HG02798 (cell line): ENCODE results near the gene BRD4.

ENCODE experiments used
- ATAC-seq: cut with Tn5 transposase; IDR thresholded peaks from one replicate; pipeline ENCODE4 v1.9.1; 2021; ENCODE audit warnings: mild to moderate bottlenecking; ENCODE audit not compliant: unreplicated experiment, poor library complexity

The BRD4 gene

DNA sequence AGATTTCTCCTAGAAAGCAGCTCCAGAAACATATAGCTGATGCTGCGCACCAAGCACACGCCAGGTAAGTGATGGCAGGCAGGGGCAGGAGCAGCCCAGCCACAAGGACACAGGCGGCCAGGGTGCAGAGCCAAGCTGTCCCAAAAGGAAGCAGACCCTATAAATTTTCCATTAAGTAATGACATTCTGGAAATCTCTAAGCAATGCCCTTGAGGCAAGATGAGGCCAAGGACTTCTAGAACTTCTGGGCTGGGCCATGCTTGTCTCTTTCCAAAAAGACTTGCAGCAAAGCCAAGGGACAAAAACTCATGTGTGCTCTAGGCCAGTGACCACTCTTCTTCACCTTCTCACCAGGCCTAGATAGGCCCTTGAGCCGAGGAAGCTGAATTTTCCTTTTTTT is 57.9 kb downstream of the BRD4 start:
- no peak for ATAC-seq

DNA sequence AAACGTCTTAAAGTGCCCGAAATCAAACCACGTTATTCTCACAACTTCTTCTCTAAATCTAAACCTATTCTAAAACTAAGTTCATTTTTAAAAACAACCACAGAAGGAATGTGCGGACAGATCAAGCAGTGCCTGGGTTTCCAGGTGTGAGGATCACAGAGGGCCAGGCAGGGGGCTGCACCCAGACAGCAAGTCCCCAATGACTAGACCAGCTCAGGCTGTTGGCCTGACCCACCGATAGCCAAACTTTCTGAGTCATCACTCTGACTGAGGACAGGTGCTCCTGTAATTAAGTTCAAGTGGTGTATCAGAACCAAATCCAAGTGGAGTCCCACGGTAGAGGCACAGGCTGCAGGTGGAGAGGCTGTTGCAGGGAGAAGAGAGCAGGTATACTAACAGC is 62.5 kb downstream of the BRD4 start:
- ATAC-seq: no peak

DNA sequence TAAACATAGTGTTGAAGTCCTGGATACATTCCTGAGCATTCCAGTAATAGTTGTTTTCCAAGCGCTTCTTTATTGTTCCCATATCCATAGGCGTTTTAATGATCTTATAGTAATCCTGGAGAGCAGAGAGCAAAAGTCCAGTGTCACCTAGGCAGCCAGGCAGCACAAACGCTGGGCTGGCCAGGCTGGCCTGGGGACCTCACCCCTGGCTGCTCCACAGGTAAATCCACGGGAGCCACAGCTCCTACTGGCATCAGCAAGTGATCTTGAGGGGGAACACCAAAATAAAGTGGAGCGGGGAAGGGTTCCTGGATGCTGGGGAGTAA is 63.4 kb downstream of the BRD4 start:
- no peak for ATAC-seq

DNA sequence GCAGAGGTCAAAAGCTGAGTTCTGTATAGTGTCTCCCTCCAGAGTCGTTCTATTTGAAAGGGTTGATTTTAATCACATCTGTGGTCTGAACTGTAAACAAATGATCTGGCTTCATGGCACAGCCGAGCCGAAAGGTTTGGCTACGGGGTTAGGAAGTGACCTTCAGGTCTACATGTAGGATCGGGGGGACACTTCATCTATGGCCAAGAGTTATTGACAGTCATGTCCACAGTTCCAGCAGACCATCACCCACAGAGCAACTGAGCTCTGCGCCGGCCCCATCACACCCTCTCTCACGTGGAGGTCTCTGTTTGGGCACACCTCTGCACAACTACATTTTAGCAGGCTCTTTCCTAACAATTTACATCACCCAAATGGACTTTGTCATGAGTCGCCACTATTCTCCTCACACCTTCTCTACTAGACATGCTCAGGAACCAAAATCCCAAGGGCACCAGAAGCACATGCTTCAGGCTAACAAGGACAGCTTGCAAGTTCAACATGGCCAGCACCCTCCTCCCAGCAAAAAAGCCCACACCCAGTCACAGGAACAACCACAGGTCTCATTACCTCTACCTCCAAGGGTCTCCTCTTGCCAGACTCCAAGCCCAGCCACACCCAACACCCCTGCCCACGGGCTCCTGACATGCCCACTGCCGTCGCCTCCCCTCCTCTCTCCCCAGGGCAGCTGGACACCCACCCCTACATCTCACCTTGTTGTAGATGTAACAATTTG is 64.0 kb downstream of the BRD4 start:
- ATAC-seq: no peak

DNA sequence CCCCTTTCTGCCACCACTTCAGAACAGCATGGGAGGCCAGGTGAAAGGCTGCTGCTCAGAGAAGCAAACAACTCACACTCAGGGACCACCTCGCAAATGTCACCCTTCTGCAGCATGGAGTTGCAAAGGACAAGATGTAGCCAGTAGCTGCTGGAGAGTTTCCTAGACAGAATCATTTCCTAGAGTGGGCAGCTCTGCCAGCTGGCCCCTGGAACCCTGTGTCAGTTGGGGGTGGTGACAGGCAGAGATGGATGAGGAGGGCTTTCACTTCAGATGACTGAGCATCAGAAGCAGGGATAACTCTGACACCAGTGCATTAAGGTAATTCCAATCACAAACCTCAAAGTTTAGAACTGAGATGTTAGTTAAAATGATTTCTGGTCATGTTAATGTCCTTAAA is 65.7 kb downstream of the BRD4 start:
- no peak for ATAC-seq

DNA sequence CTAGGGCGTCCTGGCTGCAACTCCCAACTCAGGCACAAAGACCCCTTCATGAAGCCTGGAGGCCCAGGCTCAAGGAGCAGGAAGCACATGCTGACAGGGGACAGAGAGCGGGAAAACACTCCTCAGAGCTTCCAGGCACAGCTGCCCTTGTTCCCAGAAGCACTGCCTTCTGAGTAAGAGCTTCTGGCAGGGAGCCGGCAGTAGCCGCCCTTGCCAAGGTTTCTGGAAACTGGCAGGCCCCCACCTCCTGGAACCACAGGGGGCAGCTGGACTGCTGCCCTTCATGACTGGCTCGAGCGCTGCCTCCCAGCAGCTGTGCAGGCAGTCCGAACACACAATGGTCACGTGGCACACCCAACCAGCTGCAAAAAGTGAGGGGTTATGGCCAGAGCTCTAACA is 66.5 kb downstream of the BRD4 start:
- no peak for ATAC-seq

DNA sequence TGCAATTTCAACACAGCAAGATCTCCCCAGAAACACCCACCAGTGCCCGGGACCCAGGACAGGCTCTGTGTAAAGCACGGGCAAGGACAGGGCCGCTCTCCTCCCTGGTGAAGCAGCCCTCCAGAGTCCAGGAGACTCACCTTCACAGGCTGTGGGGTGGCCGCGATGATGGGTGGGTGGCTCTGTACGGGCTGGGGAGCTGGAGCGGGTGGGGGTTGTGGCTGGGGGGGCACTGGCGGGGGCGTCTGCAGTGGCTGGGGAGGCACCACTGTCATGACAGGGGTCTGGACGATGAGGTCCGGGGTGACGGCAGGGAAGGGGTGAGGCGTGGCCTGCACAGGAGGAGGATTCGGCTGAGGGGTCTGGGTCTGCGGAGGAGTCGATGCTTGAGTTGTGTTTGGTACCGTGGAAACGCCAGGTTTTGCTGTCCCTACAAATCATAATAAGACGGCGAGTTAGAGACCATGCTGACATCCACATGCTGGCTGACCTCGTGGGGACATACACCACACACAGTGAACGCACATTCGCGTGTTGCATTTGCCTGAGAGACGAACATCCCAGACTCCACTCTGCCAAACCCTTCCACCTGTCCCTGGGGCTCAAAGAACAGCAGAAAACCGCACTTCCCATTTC is 67.0 kb downstream of the BRD4 start:
- no peak for ATAC-seq

DNA sequence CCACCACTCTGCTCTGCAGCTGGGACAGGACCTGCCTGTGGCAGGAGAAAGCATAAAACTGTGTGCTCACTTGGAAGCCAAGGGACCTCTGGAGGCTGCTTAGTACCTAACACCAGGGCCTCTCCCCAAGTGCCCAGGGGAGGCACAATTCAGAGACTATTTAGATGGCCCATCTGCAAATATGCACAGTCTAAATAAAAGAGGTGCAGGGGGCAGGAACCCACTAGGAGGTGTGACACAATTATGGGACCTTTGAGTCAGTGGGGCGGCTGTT is 67.5 kb downstream of the BRD4 start:
- no peak for ATAC-seq

DNA sequence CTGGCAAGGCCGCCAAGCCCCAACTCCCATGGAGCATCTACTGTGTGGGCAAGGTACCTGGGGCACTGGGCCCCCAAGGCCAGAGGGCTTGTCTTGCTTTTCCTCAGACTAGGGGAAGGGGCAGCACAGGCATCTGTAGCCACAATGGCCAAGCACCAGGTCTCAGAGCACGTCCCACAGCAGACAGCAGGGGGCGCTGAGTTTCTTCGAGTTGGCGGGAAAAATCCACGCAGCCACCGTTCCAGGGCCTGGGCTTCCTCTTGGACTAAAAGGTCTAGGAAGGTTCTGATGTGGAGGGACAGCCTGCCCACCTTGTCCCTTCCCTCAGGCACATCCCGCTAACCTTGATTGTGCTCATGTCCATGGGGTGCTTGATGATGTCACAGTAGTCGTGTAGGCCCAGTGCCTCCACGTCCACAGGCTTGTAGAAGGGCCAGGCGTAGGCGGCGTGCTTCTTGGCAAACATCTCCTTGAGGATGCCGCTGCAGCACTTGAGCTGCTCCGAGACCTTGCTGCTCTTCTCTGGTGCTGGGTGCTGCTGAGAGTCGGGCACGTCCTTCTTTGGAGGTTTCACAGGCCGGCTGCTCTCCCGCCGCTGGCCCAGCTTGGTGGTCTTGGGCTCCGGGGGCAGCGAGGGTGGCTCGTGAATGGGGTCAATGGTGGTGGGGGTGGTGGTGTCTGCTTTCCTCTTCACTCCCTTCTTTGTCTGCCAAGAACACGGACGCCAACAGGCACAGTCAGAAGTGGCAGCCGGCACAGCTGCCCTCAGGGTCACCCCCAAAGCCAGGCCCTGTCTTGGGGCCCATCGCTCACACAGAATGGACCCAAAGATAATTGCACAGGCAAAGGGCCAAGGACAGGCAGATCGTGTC is 68.0 kb downstream of the BRD4 start:
- ATAC-seq: no peak

DNA sequence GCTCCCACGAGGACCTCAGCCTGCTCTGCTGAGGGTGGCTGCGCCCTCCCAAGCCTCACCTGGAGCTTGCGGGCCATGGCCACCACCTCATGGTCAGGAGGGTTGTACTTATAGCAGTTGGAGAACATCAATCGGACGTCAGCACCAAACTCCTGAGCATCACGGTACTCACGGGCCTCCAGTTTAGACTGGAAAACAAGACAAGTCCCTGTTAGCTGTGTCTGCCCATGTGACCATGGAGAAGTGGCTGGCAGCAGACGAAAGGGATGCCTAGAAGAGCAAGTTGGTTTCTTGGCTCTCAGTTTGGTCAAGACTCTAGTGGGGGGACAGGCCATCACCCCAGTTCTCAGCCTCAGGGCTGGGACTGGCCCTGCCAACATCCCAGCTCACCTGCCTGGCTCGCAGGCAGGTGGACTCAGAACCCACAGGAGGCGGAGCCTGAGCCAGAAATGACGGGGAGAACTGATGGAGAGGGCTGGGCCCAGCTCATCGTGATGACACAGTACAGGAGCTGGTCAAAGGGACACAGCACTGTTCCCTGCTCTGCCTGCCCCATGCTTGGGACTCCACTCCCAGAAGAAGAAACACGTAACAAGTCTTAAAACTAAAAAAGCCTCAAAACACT is 68.9 kb downstream of the BRD4 start:
- ATAC-seq: no peak

DNA sequence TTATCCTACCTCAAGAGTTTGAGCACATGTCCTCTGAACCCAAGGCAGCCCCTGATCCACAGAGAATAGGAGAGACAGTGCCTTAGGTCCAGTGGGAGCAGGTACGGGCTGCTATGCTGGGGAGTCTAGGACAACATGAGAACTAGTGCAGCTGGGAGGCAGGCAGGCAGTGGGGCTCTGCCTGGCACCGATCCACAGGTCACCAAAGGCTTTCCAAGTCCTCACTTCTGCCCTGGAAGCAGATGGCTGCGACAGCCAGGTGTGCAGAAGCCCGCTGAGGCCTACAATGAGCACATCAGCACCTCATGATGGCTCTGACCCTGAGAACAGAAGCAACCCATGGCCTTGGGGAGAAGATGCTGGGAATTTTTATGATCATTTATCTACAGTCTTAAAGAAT is 70.3 kb downstream of the BRD4 start:
- no peak for ATAC-seq

DNA sequence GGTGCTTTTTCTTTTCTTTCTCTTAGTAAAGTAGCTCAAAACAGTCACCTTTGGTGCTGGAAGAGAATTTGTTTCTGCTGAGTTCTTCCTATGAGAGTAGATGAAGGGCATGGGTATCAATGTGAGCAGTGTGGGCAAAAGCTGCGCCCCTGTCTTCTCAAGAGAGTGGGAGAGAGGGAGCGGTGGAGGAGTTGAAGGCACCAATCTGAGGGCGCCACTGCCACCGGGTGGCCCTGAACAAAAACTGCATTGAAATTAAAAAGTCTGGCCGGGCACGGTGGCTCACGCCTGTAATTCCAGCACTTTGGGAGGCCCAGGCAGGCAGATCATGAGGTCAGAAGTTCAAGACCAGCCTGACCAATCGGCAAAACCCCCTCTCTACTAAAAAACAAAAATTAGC is 71.4 kb downstream of the BRD4 start:
- no peak for ATAC-seq

DNA sequence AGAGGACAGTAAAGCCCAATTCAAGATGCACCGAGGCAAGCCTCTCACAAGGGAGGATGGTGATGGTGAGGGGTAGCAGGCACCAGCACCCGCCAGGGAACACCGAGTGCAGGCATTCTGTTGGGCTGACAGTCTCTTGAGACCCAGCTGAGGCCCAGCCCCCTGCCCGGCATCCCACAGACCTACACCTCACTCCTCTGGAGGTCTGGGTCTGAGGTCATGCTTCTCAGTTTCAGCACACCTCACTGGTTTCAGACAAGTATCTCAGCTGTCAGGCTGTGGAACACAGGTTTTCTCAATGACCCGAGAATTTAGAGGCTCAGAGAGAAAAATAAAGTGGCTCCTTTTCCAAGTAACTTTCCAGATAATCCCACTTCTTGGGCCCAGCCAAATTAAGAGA is 72.4 kb downstream of the BRD4 start:
- no peak for ATAC-seq

DNA sequence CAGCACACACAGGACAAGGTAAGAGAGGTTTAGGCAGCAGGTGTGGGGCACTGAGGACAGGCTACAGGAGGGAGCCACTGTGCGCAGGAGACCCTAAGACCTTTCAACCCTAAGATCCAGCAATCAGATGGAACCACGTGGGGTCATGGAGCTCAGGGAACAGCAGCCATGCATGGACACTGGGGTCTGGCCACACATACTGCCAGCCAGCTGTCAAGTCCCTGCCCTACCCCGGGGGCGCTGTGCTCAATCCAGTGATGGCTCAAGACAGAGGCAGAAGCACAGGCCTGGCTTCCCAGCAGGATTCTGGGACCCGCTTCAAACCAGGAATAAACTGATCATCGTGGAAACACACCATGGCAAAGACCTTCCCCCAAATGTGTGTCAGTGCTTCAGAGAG is 74.6 kb downstream of the BRD4 start:
- ATAC-seq: no peak

DNA sequence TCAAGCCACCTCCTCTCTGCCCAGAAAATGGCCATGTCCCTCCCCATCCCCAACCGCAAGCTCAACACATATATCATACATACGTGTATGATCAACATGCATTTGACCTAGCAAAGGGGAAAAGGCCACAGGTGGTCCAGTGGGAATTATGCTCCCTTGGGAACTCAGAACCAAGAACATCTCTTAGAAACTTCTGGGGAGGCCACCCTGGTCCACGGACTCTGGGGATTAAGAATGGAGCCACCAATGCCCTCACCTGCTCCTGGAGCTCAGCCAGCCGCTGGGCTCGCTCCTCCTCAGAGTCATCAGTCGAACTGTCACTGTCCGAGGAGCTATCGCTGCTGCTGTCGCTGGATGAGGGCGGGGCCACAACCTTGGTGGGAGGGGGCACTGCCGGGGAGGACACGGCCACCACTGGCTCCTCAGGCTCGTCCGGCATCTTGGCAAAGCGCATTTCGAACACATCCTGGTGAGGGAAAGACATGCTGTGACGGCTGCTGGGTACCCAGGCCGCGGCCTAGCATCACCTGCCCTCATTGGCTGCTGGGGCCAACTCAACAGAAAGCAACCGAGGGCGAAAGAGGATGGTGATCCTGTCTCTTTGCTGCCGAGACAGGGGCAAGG is 75.5 kb downstream of the BRD4 start:
- no peak for ATAC-seq

DNA sequence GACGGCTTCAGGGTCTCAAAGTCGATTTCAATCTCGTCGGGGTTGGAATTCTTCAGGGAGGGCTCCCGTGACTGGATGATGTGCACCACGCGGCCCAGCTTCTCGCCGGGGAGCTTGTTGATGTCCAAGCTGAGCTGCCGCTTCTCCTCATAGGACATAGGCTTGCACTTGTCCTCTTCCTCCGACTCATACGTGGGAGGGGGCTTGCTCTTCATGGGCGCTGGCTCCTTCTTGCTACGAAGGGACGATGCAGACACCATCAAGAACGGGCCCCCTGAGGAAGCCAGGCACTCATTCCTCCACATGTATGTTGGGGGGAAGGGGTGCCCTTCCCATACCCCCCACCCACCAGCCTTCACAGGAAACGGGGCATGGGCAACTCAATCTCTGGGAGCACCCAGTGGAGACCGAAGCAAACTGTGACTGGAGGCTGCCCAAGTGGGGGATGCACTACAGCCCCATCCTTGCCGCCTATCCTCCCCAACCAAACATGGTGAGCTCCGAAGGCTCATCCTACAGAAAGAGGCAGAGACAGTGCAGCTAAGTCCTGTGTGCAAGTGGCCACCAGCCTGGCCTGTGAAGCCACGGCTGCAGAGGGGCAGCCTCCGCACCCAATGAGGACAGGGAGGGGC is 76.9 kb downstream of the BRD4 start:
- no peak for ATAC-seq

DNA sequence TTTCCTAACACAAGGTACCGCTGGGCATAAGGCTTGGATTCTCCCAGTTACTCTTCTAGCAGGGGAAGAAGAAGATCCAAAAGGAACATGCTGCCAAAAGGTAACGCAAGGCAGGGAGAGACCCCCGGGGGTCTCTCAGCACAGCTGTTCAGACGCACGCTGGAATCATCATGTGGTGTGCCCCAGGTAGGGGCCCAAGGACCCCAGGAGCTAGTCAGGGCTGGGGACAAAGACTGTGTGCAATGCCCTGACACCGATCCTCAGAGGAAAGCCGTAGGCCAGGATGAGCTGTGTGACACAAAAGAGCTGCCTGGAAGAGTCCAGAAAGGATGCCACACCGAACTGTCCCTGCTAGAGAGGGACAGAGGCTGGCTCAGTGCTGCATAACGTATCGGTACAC is 77.8 kb downstream of the BRD4 start:
- ATAC-seq: no peak

DNA sequence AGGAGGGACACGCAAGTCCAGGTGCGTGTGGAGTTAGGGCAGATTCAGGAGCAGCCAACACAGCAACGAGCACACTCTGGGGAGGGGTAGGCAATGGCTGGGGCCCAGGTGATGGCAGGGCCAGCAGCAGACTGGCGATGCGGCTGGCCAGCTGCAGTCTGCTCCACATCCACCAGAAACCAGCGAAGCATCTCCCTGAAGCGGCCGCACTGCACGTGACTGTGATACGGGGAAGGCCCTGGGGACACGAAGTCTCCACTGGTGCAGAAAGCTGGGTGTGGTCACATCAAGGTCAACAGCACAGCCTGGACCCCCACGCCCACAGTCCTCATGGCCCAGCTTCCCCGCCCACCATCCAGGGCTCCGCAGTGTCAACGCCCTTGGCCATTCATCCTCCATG is 78.8 kb downstream of the BRD4 start:
- no peak for ATAC-seq

DNA sequence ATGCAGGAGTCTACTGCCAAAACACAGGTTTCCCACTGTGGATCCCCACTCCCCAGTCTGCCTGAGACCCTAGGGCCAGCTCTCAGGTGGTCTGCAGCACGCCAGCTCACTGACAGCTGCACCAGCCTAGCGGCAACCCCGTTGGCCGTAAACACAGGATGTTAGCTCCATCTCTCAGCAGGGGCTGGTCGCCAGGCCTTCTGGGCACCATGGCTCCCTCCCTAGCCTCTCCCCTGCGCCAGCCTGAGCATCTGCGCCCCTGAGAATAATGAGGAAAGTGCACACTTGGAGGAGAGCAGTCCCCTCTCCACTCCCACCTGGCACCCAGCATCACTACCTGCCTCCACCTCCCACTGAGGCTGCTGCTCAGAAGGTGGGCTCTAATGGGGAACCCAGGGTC is 79.3 kb downstream of the BRD4 start:
- no peak for ATAC-seq

DNA sequence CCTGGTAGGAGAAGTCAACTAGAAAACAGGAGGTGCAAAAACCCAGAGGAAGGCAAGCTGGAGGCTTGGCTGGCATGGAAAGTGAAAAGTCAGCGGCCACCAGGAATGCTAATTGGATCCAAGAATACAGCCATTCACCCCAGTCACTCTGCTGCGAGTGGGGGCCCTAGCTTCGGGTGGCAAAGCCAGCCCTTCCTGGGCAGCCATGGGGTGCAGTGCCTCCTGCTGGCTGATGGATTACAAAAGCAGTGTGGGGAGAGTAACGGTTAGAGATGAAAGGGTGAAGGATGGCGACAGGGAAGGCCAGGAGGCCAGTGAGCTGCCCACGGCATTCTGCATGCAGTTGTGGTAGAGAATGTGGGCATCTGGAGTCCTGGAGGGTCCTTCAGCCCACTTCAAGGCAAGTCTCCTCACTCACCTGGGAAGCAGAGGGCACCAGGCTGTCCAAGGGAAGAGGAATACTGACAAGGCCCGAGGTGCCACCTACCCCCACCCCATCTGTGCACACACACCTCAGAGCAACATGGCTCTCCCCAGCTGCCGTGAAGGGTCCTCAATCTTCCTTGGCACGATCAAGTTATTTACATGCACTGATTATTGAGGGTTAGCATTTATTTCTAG is 79.8 kb downstream of the BRD4 start:
- ATAC-seq: no peak
